Cardiac atrium fibroblast (primary cell): Measurements from ENCODE around the gene COPA. TPM values are rescaled to one million over a fixed set of nuclear protein-coding genes. Genes with fewer than 3 reads are reported as not detected.

Experiments
- total RNA-seq: library from RNA; depleted of rRNA; stranded (reverse); fragments of >200 nt; gene quantifications from 2 replicates; pipeline ENCODE4 v1.2.3, GENCODE V29; 2015

COPA gene
- 203 and 248 TPM in 2 replicates for total RNA-seq

GRCh38 chr1:160342953-160343869, at the start of gene COPA, which contains the start of gene NCSTN:
COPA (minus strand) TSS chr1:160343250; CDS start chr1:160343170, 80 bp downstream.
NCSTN (plus strand) TSS chr1:160343383; CDS start chr1:160343397, 14 bp downstream.

DNA sequence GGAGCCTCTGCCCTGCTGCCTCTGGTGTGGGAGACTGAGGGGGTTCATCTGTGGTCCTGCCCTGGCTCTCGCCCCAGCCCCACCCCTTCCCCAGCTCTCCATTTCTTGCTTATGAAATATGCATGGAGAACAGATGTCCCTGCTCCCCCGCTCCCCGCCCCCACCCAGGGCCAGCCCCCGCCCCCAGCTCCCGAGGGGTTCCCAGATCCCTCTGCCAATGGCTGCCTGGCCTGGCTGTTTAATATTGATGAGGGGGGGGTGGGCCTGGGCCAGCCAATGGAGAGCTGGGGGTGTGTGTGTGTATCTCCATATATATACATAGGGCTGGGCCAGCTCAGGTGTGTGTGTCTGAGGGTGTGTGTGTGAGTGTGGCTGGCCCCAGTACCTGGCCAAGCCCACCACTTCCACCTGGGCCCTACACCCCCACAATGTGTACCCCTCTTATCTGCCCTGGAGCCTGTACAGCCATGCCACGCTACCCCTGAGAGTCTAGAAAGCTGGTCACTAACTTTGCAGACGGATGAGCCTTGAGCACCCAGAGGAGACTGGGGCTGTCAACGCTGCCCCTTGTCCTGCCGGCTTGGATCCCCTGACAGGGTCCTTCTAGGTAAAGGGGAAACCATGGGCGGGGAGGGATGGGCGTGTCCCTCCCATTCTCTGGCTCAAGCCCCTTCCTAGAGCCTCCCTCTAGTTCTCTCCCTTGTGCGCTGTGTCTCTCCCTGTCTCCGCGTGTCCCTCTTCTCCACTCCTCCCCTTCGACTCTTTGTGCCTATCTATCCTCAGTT, 23.9 kb upstream of the COPA start, which contains the start of gene NHLH1:
NHLH1 (plus strand) TSS at position 341 of the 785 bp plus-strand sequence. CDS start 3,661 bp downstream, outside the sequence.

DNA sequence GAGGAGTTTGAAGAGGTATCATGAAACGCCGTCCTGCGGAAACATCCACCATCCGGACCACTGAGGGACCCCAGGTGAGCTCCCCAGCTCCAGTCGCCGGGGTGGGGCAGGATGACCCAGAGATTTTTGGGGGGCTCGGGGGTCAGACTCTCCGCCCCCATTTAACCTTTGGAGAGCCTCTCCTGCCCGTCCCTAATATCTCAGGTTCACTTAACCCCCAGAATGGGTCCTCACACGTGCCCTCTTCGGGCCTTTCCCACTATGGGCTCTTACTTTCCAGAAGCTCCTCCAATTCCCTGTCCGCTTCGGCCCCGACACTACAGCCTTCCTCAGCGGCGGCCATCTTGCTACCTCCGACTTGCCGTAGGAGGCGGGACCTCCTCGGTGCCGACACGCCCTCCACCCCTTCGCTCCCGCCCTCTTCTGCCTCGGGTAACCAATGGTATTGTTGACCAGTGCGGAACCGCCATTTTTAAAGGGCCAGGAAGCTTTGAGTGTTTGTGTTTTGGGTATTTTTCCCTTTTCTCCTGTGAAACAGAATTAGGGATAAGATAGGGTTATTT, 58.2 kb downstream of the COPA start, which contains the start of gene PEX19:
PEX19 (minus strand) TSS at position 352 of the 563 bp plus-strand sequence; CDS start at position 343, 9 bp downstream.

GRCh38 chr1:160261893-160262794, 80.9 kb downstream of the COPA start, which contains the start of gene DCAF8:
DCAF8 (minus strand) TSS chr1:160262549; CDS start chr1:160244008, 18,541 bp downstream.

Other genes with a start within 250 kb of the COPA start
- 18.1 and 23.2 TPM in 2 replicates for gene IGSF8, start 244.6 kb downstream of the COPA start, total RNA-seq
- 1.3 TPM in 1 of 2 replicates, not detected in the other for gene ATP1A2, start 227.5 kb downstream of the COPA start, total RNA-seq
- not detected in 2 replicates for gene ATP1A4, start 191.6 kb downstream of the COPA start, total RNA-seq
- gene CASQ1, start 152.7 kb downstream of the COPA start, total RNA-seq, result not detected in 2 replicates
- gene PEA15, start 137.9 kb downstream of the COPA start, total RNA-seq, result 75.5 and 135 TPM in 2 replicates
- 36.3 and 47.3 TPM in 2 replicates for gene DCAF8, start 80.7 kb downstream of the COPA start, total RNA-seq
- 39.0 and 41.8 TPM in 2 replicates for gene PEX19, start 58.1 kb downstream of the COPA start, total RNA-seq
- gene NCSTN, start 133 bp upstream of the COPA start, total RNA-seq, result 105 and 123 TPM in 2 replicates
- gene NHLH1, start 23.8 kb upstream of the COPA start, total RNA-seq, result not detected in 2 replicates
- 0.49 and 0.72 TPM in 2 replicates for gene VANGL2, start 57.3 kb upstream of the COPA start, total RNA-seq
- not detected in 2 replicates for gene SLAMF6, start 180.0 kb upstream of the COPA start, total RNA-seq
- not detected in 2 replicates for gene CD84, start 236.2 kb upstream of the COPA start, total RNA-seq